H1 (cell line): Measurements from ENCODE around the gene EML1. TPM values are rescaled to one million over a fixed set of nuclear protein-coding genes. Genes with fewer than 3 reads are reported as not detected.

Experiments
- CTCF ChIA-PET: fragments of 300-600 bp; sonication (Branson Sonifier 250); formaldehyde crosslinking; loops from one replicate; lab custom pipeline; 2021; ENCODE audit not compliant: partially characterized antibody; lab: Charles Lee
- POLR2A ChIA-PET: fragments of 300-600 bp; sonication (Branson Sonifier 250); formaldehyde crosslinking; loops from one replicate; lab custom pipeline; 2021; ENCODE audit warnings: inconsistent platforms; ENCODE audit not compliant: partially characterized antibody; lab: Charles Lee
- DNase-seq, 2 experiments: peaks; one replicate each; pipeline versions ENCODE4 v3.0.0 to v3.0.0-alpha.2; 2010 to 2022; ENCODE audit warnings: low spot score in 2 of 2, low read depth in 1 of 2, mixed read lengths in 1 of 2
- FAIRE-seq: peaks from 2 replicates; lab custom pipeline; 2011; peaks lifted over from hg19 to GRCh38; lab: Jason Lieb, UNC
- H2AFZ ChIP-seq: 2 replicates; pipeline ENCODE4 v1.8.1; 2012; ENCODE audit warnings: low read length, inconsistent platforms
- H2AK5ac ChIP-seq: 2 replicates; pipeline ENCODE4 v1.6.1; 2013; ENCODE audit warnings: low read depth, low read length
- H2BK120ac ChIP-seq: replicated peaks from 2 replicates; pipeline ENCODE3; 2013; ENCODE audit warnings: low read depth, low read length, inconsistent platforms
- H2BK12ac ChIP-seq: 2 replicates; pipeline ENCODE4 v1.6.1; 2013; ENCODE audit warnings: low read depth, low read length
- H2BK15ac ChIP-seq: 2 replicates; pipeline ENCODE4 v1.6.1; 2013; ENCODE audit warnings: low read length
- H2BK20ac ChIP-seq: 2 replicates; pipeline ENCODE4 v1.6.1; 2013; ENCODE audit warnings: low read length
- H2BK5ac ChIP-seq: 2 replicates; pipeline ENCODE4 v1.6.1; 2013; ENCODE audit warnings: low read depth, low read length
- H3K14ac ChIP-seq: 2 replicates; pipeline ENCODE4 v1.6.1; 2013; ENCODE audit warnings: inconsistent platforms; ENCODE audit not compliant: insufficient read length
- H3K18ac ChIP-seq: 2 replicates; pipeline ENCODE4 v1.6.1; 2013; ENCODE audit warnings: low read length; ENCODE audit errors: extremely low read depth
- H3K23ac ChIP-seq: 2 replicates; pipeline ENCODE4 v1.6.1; 2013; ENCODE audit warnings: inconsistent platforms; ENCODE audit not compliant: insufficient read length
- H3K23me2 ChIP-seq: 2 replicates; pipeline ENCODE4 v1.6.1; 2013; ENCODE audit warnings: low read depth, low read length
- H3K27ac ChIP-seq: 2 replicates; pipeline ENCODE4 v1.6.1; 2011; ENCODE audit warnings: low read depth, low read length, inconsistent platforms
- H3K27me3 ChIP-seq, 4 experiments: replicated peaks in 1 of 4; 1 replicate in 1 of 4; 2 replicates in 3 of 4; pipeline versions ENCODE4 v1.6.1 to v1.8.1; 2011 to 2013; ENCODE audit warnings: low read length in 3 of 4, mild to moderate bottlenecking in 3 of 4, inconsistent platforms in 2 of 4, mixed read lengths in 2 of 4, moderate library complexity in 1 of 4; ENCODE audit not compliant: control insufficient read depth in 3 of 4, insufficient read depth in 3 of 4; ENCODE audit errors: extremely low read depth in 1 of 4
- H3K36me3 ChIP-seq, 4 experiments: 2 replicates each; pipeline versions ENCODE4 v1.6.1 to v1.8.1; 2011 to 2013; ENCODE audit warnings: mild to moderate bottlenecking in 4 of 4, low read length in 3 of 4, moderate library complexity in 2 of 4, control low read depth in 1 of 4, inconsistent platforms in 1 of 4; ENCODE audit not compliant: insufficient read depth in 4 of 4, control insufficient read depth in 2 of 4
- H3K4ac ChIP-seq: replicated peaks from 2 replicates; pipeline ENCODE3; 2013; ENCODE audit warnings: low read length, low read depth, mixed read lengths, inconsistent platforms; ENCODE audit not compliant: insufficient read length
- H3K4me1 ChIP-seq, 4 experiments: replicated peaks in 1 of 4; 1 replicate in 1 of 4; 2 replicates in 3 of 4; pipeline versions ENCODE4 v1.6.1 to v1.8.1; 2011 to 2013; ENCODE audit warnings: low read length in 3 of 4, inconsistent platforms in 2 of 4, mixed read lengths in 1 of 4; ENCODE audit not compliant: insufficient read depth in 4 of 4, control insufficient read depth in 3 of 4
- H3K4me2 ChIP-seq, 2 experiments: 2 replicates each; pipeline versions ENCODE4 v1.6.1 to v1.8.1; 2011 to 2013; ENCODE audit warnings: low read depth in 2 of 2, low read length in 2 of 2, control low read depth in 1 of 2, inconsistent platforms in 1 of 2, mild to moderate bottlenecking in 1 of 2; ENCODE audit not compliant: insufficient read depth in 1 of 2
- H3K4me3 ChIP-seq, 4 experiments: fragments of 200-600, 300-600 bp in 1 of 4; sonication (generic), shearing (Covaris generic), sonication (Bioruptor Twin) in 1 of 4; 2 replicates each; pipeline versions ENCODE4 v1.5.1 to v1.8.1; 2011 to 2016; ENCODE audit warnings: low read length in 4 of 4, low read depth in 3 of 4, control low read depth in 2 of 4, inconsistent platforms in 2 of 4, mild to moderate bottlenecking in 2 of 4, mixed read lengths in 1 of 4, moderate library complexity in 1 of 4; ENCODE audit not compliant: insufficient read depth in 2 of 4; ENCODE audit errors: extremely low read depth in 1 of 4
- H3K56ac ChIP-seq: replicated peaks from 2 replicates; pipeline ENCODE3; 2013; ENCODE audit warnings: low read depth, mild to moderate bottlenecking, mixed read lengths, low read length, inconsistent platforms; ENCODE audit not compliant: insufficient read length
- H3K79me1 ChIP-seq: 2 replicates; pipeline ENCODE4 v1.6.1; 2013; ENCODE audit warnings: low read depth, low read length, control low read depth
- H3K79me2 ChIP-seq, 2 experiments: 2 replicates each; pipeline versions ENCODE4 v1.6.1 to v1.8.1; 2012 to 2013; ENCODE audit warnings: low read length in 2 of 2, mild to moderate bottlenecking in 2 of 2, inconsistent platforms in 1 of 2; ENCODE audit not compliant: insufficient read depth in 2 of 2, control insufficient read depth in 1 of 2
- H3K9ac ChIP-seq, 4 experiments: replicated peaks in 1 of 4; 1 replicate in 1 of 4; 2 replicates in 3 of 4; pipeline versions ENCODE4 v1.6.1 to v1.8.1; 2011 to 2013; ENCODE audit warnings: low read depth in 3 of 4, low read length in 3 of 4, control low read depth in 2 of 4, mild to moderate bottlenecking in 2 of 4, moderate library complexity in 2 of 4, inconsistent platforms in 1 of 4; ENCODE audit errors: extremely low read depth in 1 of 4
- H3K9me3 ChIP-seq, 2 experiments: 2 replicates each; pipeline versions ENCODE4 v1.6.1 to v1.8.1; 2012 to 2013; ENCODE audit warnings: mild to moderate bottlenecking in 2 of 2, moderate library complexity in 2 of 2, control low read depth in 1 of 2, inconsistent platforms in 1 of 2, low read depth in 1 of 2, low read length in 1 of 2, mixed read lengths in 1 of 2; ENCODE audit not compliant: insufficient read depth in 2 of 2
- H4K20me1 ChIP-seq, 2 experiments: replicated peaks in 1 of 2; 2 replicates each; pipeline versions ENCODE3 to v1.8.1; 2011 to 2013; ENCODE audit warnings: inconsistent platforms in 2 of 2, low read length in 2 of 2, mild to moderate bottlenecking in 1 of 2; ENCODE audit not compliant: insufficient read depth in 2 of 2, control insufficient read depth in 1 of 2
- H4K5ac ChIP-seq: 2 replicates; pipeline ENCODE4 v1.6.1; 2013; ENCODE audit warnings: low read length, low read depth, mixed read lengths, inconsistent platforms; ENCODE audit not compliant: insufficient read length
- H4K8ac ChIP-seq: 2 replicates; pipeline ENCODE4 v1.8.0; 2013; ENCODE audit warnings: mild to moderate bottlenecking, moderate library complexity, low read length, inconsistent platforms; ENCODE audit not compliant: insufficient read depth; ENCODE audit errors: extremely low read depth
- H4K91ac ChIP-seq: replicated peaks from 2 replicates; pipeline ENCODE3; 2013; ENCODE audit warnings: low read length, mixed read lengths, inconsistent platforms; ENCODE audit not compliant: insufficient read length
- HDAC2 ChIP-seq, 2 experiments: fragments of 300-600 bp in 1 of 2; sonication (generic) in 1 of 2; IDR thresholded peaks; 2 replicates each; pipeline ENCODE4 v1.6.1; 2011 to 2012; ENCODE audit warnings: low read depth in 2 of 2, low read length in 2 of 2, mild to moderate bottlenecking in 2 of 2, moderate library complexity in 2 of 2, borderline replicate concordance in 1 of 2, inconsistent platforms in 1 of 2
- PHF8 ChIP-seq: fragments of 200-600 bp; sonication (generic); conservative IDR thresholded peaks from 2 replicates; pipeline ENCODE4 v1.7.1; 2012; ENCODE audit warnings: low read depth, mild to moderate bottlenecking, inconsistent platforms, low read length, moderate library complexity
- SIRT6 ChIP-seq: IDR thresholded peaks from one replicate; pipeline ENCODE4 v1.7.1; 2012; ENCODE audit warnings: low read length, inconsistent platforms
- polyA plus RNA-seq, 7 experiments: library from polyadenylated mRNA; depleted of rRNA in 3 of 7; stranded (reverse) in 5 of 7; unstranded in 2 of 7; fragments of >200 nt in 5 of 7; fragments of 200-250 nt in 2 of 7; gene quantifications; 1 replicate in 5 of 7; 2 replicates in 1 of 7; 4 replicates in 1 of 7; pipeline versions ENCODE4 v1.2.1 to v1.2.3, GENCODE V29; 2011 to 2013; ENCODE audit warnings: missing spikeins in 2 of 7, mixed read lengths in 2 of 7
- total RNA-seq: library from RNA; stranded (reverse); fragmentation: NEBNext Ultra II Directional; extraction: Animal tissue kit (Norgen Biotek cat#: 25700); gene quantifications from 2 replicates; pipeline ENCODE4 v1.2.1, GENCODE V29; 2021

The EML1 gene
- total and polyA plus RNA-seq, 2 of the 8 experiments (the other 6 are each of a cell fraction or from before 2014, with no cell fraction given), result 11.1 to 24.7 TPM

DNA sequence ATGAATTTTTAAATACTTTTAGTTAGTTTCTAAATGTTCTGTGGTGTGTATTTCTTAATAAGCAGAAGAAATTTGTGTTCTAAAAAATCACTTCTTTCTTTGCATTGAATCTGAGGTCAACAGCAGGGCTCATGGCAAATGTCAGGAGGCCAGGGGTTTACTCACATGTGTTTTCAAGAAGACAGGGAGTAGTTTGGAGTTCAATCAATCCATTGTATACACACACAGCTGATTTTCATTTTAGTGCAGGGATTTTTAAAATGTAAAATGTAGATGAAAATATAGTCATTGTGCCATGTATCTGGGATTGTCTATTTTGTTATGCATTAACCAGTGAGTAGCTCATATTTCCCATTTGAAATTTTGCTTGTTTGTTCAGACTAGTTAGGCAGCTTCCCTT, 62.1 kb downstream of the EML1 start:
- Histone ChIP-seq H2BK5ac (no peak overlapping the region), H2AK5ac (no peak overlapping the region), H3K14ac (no peak overlapping the region), H3K23ac (no peak overlapping the region), H4K20me1 (no peaks in the 10 kb centered on the region), H3K4me2 (no peak overlapping the region), H2BK120ac (no peak overlapping the region), H3K27me3 (no peaks in the 10 kb centered on the region), H2BK20ac (no peak overlapping the region), H3K4me1 (no peaks in the 10 kb centered on the region; a peak in 1 of 7 replicates), H2BK15ac (no peak overlapping the region), H3K79me1 (no peaks in the 10 kb centered on the region), H2BK12ac (no peak overlapping the region), H3K27ac (no peak overlapping the region), H3K9ac (no peak overlapping the region), H3K79me2 (no peaks in the 10 kb centered on the region), H3K4me3 (no peak overlapping the region), H4K8ac (no peak overlapping the region), H3K56ac (no peak overlapping the region), H3K4ac (no peak overlapping the region), H4K91ac (no peak overlapping the region), H3K9me3 (no peaks in the 10 kb centered on the region), H3K18ac (no peak overlapping the region), H3K36me3 (peaks cover 0 to 10% (median 0%) of the 10 kb centered on the region in 4 experiments; a peak in 1 of 8 replicates), H3K23me2 (no peaks in the 10 kb centered on the region), H2AFZ (no peak overlapping the region), H4K5ac (no peak overlapping the region)
- no peak for FAIRE-seq
- no peak for DNase-seq
- TF ChIP-seq SIRT6 (no peak), PHF8 (no peak), HDAC2 (IDR thresholded peaks at IDR 0.05; ENCODE audit: borderline replicate concordance in 1 of 2, low read depth in 2 of 2, low read length in 2 of 2) (no peak)
- POLR2A ChIA-PET, result no interaction called here
- CTCF ChIA-PET, result no interaction called here
